Measurements from ENCODE around the gene B3GAT3. TPM values are rescaled to one million over a fixed set of nuclear protein-coding genes. Genes with fewer than 3 reads are reported as not detected.
A peak's percentile ranks its signal among the peaks of the same experiment; 100 is the strongest.

B3GAT3 gene
- total RNA-seq, 4 donors from 2014 or later: 23.0 to 33.4 (median 25.1) TPM

DNA sequence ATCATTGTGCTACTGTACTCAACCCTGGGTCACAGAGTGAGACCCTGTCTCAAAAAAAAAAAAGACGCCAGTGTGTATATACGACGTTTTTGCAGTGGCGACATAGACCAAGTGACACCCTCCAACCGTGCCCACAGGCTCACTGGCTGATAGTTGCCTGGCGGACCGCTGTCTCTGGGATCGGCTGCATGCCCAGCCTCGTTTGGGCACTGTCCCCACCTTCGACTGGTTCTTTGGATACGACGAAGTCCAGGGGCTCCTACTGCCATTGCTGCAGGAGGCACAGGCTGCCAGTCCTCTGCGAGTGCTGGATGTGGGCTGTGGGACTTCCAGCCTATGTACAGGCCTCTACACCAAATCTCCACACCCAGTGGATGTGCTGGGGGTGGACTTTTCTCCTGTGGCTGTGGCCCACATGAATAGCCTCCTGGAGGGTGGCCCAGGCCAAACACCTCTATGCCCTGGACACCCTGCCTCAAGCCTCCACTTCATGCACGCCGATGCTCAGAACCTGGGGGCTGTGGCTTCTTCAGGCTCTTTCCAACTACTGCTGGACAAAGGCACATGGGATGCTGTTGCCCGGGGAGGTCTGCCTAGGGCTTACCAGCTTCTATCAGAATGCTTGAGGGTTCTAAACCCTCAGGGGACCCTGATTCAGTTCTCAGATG is 44.6 kb upstream of the B3GAT3 start:
- Histone ChIP-seq H3K27ac (peak overlapping the region; percentile 56 to 79 (median 77)), H3K36me3 (no peaks in the 10 kb centered on the region), H3K4me1 (peaks cover 15 to 23% of the 10 kb centered on the region in 2 donors), H3K27me3 (no peaks in the 10 kb centered on the region), H3K4me3 (replicated peaks in 1 of 3) (peak overlapping the region; percentile 61 to 93 (median 63)), H3K9me3 (no peaks in the 10 kb centered on the region)
- no peak for DNase-seq
- 47 to 56% methylated on average over 12 to 15 of the region's 16 CpGs for WGBS, 2 donors
- intact Hi-C loops (cut with DNase I): no loop called here
- TF ChIP-seq POLR2A (IDR thresholded peaks at IDR 0.05): no peak

DNA sequence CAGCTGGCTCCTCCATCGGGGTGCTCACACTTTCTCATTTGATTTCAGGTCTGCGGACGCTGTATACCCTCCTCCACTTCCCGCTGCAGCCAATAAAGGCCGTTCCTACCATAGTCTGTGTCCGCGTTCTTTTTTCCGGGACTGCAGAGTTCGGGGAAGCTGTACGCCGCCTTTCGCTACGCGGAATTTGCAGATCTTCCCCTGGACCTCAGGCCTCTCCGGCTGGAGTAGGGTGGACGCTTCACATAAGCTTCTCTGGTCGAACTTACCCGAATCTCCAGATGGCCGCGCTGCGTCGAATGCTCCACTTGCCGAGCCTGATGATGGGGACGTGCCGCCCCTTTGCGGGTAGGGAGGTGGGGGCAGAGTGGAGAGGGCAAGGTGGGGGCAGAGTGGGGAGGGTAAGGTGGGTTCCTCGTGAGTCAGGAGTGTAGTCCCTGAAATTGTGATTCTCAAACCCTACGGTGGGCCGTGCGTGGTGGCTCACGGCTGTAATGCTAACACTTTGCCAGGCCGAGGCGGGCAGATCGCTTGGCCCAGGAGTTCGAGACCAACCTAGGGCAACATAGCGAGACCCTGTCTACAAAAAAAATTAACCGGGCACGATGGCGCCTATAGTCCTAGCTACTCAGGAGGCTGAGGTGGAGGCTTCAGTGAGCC is 43.9 kb upstream of the B3GAT3 start:
- H3K27me3 ChIP-seq: no peaks in the 10 kb centered on the region
- DNase-seq: peak; percentile 67
- H3K9me3 ChIP-seq: no peaks in the 10 kb centered on the region
- TF ChIP-seq, protein P1, sequence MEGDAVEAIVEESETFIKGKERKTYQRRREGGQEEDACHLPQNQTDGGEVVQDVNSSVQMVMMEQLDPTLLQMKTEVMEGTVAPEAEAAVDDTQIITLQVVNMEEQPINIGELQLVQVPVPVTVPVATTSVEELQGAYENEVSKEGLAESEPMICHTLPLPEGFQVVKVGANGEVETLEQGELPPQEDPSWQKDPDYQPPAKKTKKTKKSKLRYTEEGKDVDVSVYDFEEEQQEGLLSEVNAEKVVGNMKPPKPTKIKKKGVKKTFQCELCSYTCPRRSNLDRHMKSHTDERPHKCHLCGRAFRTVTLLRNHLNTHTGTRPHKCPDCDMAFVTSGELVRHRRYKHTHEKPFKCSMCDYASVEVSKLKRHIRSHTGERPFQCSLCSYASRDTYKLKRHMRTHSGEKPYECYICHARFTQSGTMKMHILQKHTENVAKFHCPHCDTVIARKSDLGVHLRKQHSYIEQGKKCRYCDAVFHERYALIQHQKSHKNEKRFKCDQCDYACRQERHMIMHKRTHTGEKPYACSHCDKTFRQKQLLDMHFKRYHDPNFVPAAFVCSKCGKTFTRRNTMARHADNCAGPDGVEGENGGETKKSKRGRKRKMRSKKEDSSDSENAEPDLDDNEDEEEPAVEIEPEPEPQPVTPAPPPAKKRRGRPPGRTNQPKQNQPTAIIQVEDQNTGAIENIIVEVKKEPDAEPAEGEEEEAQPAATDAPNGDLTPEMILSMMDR (IDR thresholded peaks at IDR 0.05): no peak
- TF ChIP-seq POLR2A (IDR thresholded peaks at IDR 0.05): no peak
- peak overlapping the region; percentile 61 to 93 (median 63) for H3K4me3 ChIP-seq (replicated peaks in 1 of 3)
- peaks cover 13 to 20% of the 10 kb centered on the region in 2 donors for H3K4me1 ChIP-seq
- WGBS, 2 donors: 3 to 4% methylated on average over 31 to 36 of the region's 39 CpGs
- H3K36me3 ChIP-seq: no peaks in the 10 kb centered on the region
- intact Hi-C loops (cut with DNase I): no loop called here
- H3K27ac ChIP-seq: peak overlapping the region; percentile 56 to 79 (median 77)

DNA sequence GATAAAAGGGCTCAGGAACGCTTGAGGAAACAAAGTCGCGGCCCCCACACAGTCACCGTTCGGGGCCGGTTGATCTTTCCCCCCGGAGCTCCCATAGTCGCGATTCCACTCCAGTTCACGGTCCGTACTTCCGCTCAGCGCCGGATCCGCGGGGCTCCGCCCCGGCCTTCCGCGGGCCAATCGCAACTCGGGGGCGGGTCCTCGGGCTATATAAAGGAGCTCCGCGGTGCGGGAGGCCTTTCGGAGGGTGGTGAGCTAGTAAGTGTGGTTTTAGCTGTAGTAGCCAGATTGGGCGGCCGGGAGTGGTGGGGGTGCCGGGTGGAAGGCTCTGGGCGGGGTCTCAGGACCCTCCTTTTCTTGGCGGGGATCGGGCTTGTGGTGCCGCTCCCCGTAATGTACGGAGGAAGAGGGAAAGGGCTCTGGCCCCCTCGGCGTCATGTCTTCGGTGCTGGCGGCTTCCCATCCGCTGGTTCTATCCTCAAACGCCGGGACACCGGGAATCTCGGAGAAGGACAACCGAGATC is 43.4 kb upstream of the B3GAT3 start, which contains the start of the genes C11orf98 and CSKMT:
Gene C11orf98, minus strand, starts transcription at position 136 of the 524 bp plus-strand sequence. Its CDS starts 41 bp downstream, at position 95.
Gene CSKMT, plus strand, starts transcription at position 238 of the 524 bp plus-strand sequence. CDS start 568 bp downstream, outside the sequence.
- Histone ChIP-seq H3K4me1 (peaks cover 10 to 16% of the 10 kb centered on the region in 2 donors), H3K9me3 (no peaks in the 10 kb centered on the region)
- WGBS, 2 donors: 0 to 2% methylated on average over 5 to 10 of the region's 47 CpGs

DNA sequence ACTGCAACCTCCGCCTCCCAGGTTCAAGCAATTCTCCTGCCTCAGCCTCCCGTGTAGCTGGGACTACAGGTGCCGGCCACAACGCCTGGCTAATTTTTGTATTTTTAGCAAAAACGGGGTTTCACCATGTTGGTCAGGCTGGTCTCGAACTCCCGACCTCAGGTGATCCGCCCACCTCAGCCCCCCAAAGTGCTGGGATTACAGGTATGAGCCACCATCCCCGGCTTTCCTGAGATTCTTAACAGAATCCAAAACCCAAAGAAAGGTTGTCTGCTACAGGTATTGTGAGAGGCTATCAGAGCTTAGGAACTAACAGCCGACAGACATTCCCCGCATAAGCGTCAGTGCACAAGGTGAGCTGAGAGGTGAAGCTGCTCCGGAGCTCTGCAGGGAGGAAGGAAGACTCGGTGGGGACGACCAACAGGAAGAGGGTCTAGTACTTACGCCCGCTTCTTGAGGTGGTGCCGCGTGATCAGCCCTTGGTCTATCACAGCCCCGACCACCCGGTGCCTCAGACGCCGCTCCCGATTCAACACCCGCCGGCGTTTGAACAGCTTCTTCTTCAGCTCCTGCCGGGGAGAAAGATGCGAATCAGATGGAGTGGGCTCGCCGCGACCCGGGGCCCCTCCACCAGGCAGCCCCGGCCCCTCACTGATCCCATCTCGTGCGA is 42.8 kb upstream of the B3GAT3 start:
- H3K9me3 ChIP-seq: no peaks in the 10 kb centered on the region
- TF ChIP-seq, protein P1 (IDR thresholded peaks at IDR 0.05): no peak
- no peak for TF ChIP-seq POLR2A (IDR thresholded peaks at IDR 0.05)
- no peaks in the 10 kb centered on the region for H3K27me3 ChIP-seq
- H3K4me3 ChIP-seq (replicated peaks in 1 of 3): peak overlapping the region; percentile 63 to 93 (median 82)
- intact Hi-C loops (cut with DNase I): no loop called here
- peaks cover 10 to 16% of the 10 kb centered on the region in 2 donors for H3K4me1 ChIP-seq
- DNase-seq: peak; percentile 61 to 64
- H3K27ac ChIP-seq: peak overlapping the region; percentile 63 to 79 (median 77)
- H3K36me3 ChIP-seq: no peaks in the 10 kb centered on the region
- WGBS, 2 donors: 3 to 7% methylated on average over 14 to 27 of the region's 36 CpGs

More for the DNA sequence above, 43.4 kb upstream of the B3GAT3 start, which contains the start of the genes C11orf98 and CSKMT:
- peak; percentile 94 to 95 for DNase-seq
- H3K36me3 ChIP-seq: no peaks in the 10 kb centered on the region
- peak within 1 kb of the TSS; percentile 63 to 93 (median 82) for H3K4me3 ChIP-seq (replicated peaks in 1 of 3)
- TF ChIP-seq POLR2A (IDR thresholded peaks at IDR 0.05): peak; percentile 89 to 99
- TF ChIP-seq, protein P1 (IDR thresholded peaks at IDR 0.05): no peak
- intact Hi-C loops (cut with DNase I): no loop called here
- peak within 1 kb of the TSS; percentile 63 to 79 (median 77) for H3K27ac ChIP-seq
- no peaks in the 10 kb centered on the region for H3K27me3 ChIP-seq

DNA sequence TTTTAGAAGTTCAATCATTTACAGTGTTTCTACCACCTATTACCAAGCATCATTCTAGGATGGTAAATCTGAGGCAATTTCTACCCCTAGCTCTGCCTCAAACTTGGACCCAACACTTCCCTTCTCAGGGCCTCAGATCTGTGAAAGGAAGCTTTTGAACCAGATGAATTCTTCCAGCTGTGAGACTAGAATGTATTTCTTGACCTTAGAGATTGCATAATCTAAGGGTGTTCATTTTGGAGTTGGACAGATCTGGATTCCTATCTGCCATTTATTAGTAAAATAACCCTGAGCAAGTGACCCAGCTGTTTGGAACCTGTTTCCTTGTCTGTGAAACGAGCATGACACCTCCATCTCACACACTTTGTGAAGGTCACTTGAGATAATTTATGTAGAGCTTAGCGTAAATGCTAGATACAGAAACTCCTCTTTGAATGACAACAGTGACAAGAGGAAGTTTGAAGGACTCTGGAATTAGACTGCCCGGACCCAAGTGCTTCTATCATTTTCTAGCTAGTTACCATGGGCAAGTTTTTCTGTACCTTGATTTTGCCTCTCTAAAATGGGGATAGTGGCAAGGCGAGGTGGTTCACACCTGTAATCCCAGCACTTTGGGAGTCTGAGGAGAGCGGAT is 35.1 kb upstream of the B3GAT3 start:
- Histone ChIP-seq H3K9me3 (no peaks in the 10 kb centered on the region), H3K36me3 (no peaks in the 10 kb centered on the region), H3K27me3 (no peaks in the 10 kb centered on the region), H3K4me1 (peaks cover 6% of the 10 kb centered on the region in 2 donors), H3K27ac (no peak overlapping the region), H3K4me3 (replicated peaks in 1 of 3) (no peak overlapping the region)
- WGBS, 2 donors: 52 to 65% methylated on average over 5 of the region's 5 CpGs
- no peak for TF ChIP-seq POLR2A (IDR thresholded peaks at IDR 0.05)
- TF ChIP-seq, protein P1 (IDR thresholded peaks at IDR 0.05): no peak
- no peak for DNase-seq
- intact Hi-C loops (cut with DNase I): no loop called here

Data from thyroid gland (tissue), 4 donors.